HT1080 (cell line): Measurements from ENCODE around the gene PFDN4. TPM values are rescaled to one million over a fixed set of nuclear protein-coding genes. Genes with fewer than 3 reads are reported as not detected.
A peak's percentile ranks its signal among the peaks of the same experiment; 100 is the strongest.

Experiments
- DNase-seq: peaks from one replicate; pipeline ENCODE4 v3.0.0-alpha.2; 2015; ENCODE audit warnings: low read depth
- polyA plus RNA-seq, 2 experiments: library from polyadenylated mRNA; depleted of rRNA; stranded (reverse); fragments of >200 nt; gene quantifications; 2 replicates each; pipeline ENCODE4 v1.2.3, GENCODE V29; 2015
- total RNA-seq: library from RNA; depleted of rRNA; stranded (reverse); fragments of >200 nt; shearing (Covaris generic); gene quantifications from 2 replicates; pipeline ENCODE4 v1.2.3, GENCODE V29; 2014; rRNA removed

The PFDN4 gene, protein sequence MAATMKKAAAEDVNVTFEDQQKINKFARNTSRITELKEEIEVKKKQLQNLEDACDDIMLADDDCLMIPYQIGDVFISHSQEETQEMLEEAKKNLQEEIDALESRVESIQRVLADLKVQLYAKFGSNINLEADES
- 57.7 and 71.9 TPM in 2 replicates for total RNA-seq
- polyA plus RNA-seq (2015; cell fraction: cytosol; rRNA removed): 105 and 125 TPM in 2 replicates
- polyA plus RNA-seq (2015; cell fraction: nucleus; rRNA removed): 46.1 and 53.1 TPM in 2 replicates

DNA sequence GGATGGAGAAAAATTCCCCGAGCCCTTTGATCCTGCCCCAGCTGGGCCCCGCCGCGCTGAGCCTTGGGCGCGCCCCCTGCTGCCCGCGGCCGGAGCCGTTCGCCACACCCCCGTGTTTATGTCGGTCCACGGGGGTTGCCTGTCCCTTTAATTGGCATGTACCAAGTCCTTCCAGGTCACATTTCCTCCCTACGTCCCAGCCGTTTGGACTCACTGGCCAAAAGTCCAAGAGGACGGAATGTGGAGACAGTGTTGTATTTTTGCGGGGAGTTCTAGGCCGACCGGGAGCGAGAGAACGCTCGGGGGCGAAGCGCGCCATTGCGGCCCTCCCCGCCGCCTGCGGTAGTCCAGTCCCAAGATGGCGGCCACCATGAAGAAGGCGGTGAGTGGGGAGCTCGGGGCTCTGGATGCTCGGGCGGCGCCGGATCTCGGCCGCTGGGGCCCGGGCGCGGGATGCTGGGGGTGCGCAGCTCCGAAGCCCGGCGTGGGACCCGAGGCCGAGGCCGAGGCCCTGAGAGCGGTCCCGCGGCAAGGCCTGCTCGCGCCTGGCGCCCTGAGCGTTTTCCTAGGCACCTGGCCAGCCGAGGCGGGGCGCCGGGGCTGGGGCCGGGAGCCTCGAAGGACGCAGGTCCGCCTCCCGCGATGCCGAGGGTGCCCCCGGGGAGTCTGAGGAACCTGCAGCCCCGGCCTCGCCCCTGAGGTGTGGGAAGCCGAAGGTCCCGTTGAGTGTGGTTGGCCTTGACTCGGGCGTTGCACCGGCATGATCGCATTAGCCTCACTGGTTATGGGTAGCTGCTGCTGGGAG lies at the start of gene PFDN4:
PFDN4 (plus strand) TSS at position 345 of the 805 bp plus-strand sequence; CDS start at position 359, 14 bp downstream.
- DNase-seq: peak; percentile 80

GRCh38 chr20:54158226-54158625 lies 49.7 kb upstream of the PFDN4 start:
- no peak for DNase-seq

DNA sequence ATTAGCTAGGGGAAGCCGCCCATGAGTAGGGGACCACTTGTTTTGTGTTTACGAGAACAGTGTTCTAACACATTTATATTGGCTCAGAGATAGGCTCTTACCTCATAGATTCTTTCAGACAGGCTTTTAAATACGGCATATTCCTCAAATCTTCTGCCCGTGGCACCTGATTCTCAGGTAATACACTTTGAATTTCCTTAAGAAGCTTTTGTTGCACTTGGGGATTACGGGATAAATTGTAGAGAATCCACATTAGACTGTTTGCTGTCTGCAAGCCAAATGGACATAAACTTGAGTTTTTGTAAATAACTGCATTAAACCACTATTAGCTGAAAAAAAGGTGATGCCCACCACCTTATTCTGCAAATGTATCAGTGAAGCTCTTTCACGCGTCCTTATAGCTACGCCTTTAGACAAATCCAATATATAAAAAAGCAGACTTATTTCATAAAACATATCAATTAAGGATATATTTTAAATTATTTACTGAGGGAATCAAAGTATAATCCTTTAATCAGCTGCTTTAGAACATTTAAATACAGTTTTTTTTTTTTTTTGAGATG lies 49.0 kb upstream of the PFDN4 start:
- DNase-seq: no peak

DNA sequence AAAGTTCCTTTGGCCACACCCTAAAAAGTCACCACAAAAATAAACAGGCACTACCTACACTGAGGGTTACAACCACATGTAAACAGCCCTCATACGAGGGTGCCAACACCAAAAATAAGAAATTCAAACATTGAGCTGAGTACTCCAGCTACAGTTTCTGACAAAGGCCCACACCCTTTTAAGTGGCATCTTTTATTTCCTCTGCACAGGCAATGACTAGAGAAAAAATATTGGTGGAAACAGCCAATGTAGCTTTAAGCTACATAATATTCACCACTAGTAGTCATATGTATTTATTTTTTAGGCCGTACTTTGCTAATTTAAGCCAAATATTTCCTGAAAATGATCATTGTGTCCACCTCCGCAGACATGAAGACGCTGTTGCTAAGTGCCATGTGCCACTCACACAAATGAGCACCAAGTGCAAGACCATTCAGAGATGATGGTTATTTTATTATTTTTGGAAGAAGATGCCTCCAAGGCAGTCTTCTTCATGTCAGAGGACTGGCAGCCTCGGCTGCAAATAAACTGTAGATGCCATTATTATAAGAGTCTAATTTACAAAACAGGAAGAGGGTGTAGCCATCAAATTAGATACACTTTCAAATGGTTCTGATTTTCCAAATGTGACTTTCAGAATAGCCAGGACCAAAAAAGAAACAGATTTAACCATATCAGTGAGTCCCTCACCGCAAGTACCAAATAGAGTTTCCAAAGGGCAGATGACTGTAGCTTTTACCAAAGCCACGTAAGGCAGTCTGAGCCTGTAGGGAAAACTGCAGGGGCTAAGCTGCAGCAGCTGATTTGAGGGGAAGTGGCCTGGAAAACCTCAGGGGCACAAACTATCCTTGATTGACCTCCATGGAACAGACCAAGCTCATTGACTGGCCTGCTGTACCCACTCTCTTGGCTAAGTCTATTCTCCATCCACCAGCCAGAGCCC lies 47.6 kb upstream of the PFDN4 start:
- DNase-seq: no peak

- no peak for DNase-seq
Measured at GRCh38 chr20:54161008-54161820, 46.7 kb upstream of the PFDN4 start.

DNA sequence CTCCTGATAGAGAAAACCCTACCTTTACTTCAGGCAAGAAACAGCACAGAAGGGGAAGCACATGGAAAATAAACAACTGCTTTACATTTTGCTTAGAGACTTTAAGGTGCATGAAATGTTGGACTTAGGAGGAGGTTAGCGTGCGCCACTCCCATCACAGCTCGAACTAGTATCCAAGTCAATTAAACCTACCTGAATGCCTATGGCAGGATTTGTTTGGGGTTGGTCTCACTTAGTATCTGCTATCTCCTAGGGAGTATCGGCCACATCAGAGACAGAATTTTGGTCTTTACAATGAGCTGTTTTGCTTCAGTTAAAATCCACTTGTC lies 46.1 kb upstream of the PFDN4 start:
- no peak for DNase-seq

DNA sequence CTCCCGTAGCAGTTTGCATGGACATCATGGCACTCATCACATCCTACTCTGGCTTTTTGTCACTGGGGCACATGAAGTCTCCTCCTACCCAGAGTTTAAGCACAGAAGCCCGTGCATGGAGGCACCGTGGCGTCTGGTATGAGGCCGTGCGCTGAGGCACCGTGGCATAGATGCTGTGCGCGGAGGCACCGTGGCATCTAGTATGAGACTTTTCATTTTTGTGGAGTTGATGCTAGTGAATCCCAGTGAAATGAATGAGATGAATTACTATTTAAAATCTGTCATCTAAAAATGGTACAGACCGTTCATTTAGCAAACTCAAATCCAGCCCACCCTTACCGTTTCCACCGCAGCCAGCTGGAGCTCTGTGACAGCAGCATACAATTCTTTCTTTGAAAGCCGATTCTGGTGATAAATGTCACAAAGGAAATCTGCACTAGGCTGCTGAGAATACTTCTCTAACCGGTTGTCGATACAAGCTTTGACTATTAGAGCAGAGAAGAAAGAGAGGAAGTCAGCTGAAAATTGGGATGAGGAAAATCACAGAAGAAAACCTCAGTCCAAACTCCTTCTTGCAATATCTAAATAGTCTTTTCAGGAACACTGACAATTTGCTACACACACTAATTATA lies 45.4 kb upstream of the PFDN4 start:
- no peak for DNase-seq

DNA sequence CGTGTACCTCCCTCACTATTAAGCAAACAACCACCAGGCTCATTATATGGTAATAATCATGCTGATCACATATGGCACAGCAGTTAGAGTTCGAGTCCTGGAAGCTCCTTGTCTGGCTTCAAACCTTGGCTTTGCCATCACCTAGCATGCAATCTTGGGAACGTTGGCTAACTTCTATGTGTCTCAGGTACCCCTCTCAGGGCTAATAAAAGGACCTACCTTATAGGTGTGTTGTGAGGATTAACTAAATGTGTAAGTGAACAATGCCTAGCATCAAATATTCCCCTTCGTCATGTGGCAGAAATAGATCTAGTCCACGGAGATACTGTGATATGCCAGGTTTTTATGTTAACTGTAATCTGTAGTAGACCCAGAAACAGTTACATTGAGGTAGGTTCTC lies 44.5 kb upstream of the PFDN4 start:
- no peak for DNase-seq

GRCh38 chr20:54165014-54165413 lies 42.9 kb upstream of the PFDN4 start:
- no peak for DNase-seq

GRCh38 chr20:54165803-54166202 lies 42.1 kb upstream of the PFDN4 start:
- DNase-seq: no peak

DNA sequence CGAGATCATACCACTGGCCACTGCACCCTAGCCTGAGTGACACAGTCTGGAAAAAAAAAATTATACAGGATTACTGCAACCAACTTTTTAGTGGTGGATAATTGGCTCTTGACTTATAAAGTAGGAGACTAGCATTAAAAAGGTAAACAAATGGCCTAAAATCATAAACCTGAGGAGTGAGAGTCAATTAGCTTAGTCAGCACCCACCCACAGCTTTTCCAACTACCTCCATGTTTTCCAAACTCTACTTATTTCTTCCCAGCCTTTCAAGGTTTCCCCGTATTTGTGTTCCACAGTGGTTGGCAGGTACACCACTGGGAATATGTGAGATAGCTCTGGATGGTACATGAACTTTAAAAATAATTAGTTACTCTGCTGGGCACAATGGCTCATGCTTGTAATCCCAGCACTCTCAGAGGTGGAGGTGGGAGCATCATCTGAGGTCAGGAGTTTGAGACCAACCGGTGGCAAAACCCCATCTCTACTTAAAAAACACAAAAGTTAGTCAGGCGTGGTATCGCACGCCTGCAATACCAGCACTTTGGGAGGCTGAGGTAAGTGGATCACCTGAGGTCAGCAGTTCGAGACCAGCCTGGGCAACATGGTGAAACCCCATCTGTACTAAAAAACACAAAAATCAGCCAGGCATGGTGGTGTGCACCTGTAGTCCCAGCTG lies 40.8 kb upstream of the PFDN4 start:
- DNase-seq: no peak

GRCh38 chr20:54167909-54168872 lies 39.7 kb upstream of the PFDN4 start:
- peak; percentile 77 for DNase-seq

GRCh38 chr20:54168961-54169862 lies 38.7 kb upstream of the PFDN4 start:
- DNase-seq: peak; percentile 25

DNA sequence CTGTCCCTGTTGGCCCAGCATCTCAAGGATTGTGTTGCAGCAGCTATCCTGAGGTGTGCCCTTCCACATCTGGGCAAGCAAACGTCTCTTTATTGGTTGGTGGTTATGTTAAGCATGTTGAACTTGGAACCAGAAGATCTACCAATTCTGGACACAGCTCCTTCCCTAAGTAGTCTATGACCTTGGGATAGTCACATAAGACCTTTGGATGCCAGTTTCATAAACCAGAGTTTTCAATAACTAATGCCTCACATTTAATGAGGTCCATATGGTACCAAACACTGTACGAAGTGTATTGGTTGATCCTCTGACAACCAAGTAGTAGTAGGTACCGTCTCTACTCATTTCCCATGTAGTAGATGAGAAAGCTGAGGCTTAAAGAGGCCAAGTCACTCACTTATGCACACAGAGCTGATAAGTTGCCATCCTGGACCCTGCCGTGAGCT lies 37.8 kb upstream of the PFDN4 start:
- no peak for DNase-seq

GRCh38 chr20:54170963-54171362 lies 36.9 kb upstream of the PFDN4 start:
- DNase-seq: no peak

DNA sequence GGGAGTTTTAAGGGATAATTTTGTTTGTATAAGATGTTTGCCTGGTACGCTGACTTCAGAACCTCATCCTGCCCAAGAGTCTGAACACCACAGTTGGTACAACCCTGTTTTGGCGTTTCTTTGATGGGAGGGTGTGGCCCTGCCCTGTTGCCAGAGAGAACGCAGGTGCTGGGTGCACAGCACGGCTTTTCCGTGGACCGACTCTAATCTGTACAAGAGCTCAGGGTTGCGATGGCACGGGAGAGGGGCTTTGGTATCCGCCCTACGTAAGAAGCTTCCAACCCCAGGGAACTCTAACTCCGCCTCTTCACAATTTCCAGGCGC lies 35.4 kb upstream of the PFDN4 start:
- no peak for DNase-seq

DNA sequence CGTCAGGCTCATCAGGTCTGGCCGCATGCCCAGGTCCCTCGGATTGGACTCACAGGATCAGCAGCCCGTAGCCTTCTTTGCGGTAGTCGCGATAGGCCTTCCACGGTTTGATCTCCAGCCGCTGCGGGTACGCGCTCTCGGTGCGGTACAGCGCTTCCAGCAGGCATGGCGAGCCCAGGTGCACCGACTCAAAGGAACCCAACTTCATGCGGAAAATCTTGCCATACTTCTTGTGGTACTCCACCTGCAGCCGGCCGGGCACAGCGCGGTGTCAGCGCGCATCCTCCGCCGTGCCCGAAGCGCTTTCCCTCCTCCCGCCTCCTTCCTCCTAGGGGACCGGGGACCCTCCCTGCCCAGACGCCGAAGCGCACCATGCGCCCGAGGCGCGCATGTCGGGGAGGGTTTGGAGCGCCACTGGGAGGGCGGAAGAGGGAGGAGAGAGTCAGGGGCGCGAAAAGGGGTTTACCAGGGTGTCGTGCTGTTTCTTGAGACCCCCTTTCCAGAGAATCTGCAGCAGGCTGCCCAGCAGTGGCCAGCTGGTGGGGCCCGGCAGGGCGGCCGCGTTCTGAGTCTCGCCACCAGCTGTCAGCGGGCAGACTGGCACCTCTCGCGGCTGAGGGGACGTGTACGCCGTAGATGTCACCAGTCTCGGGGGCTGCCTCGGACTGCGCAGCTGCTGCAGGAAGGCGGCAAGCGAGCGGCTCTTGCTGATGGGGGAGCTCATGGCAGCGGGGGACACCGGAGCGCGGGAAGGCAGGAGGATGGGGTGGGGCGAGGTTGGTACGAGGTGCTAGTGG lies 34.8 kb upstream of the PFDN4 start:
- no peak for DNase-seq
